GM12875 (cell line): Measurements from ENCODE around the gene SLC27A3.

Experiments used
- H3K4me3 ChIP-seq: one replicate; pipeline ENCODE4 v1.5.1; 2011; ENCODE audit warnings: low read depth, low read length, control low read depth
- CTCF ChIP-seq: IDR thresholded peaks from 2 replicates; pipeline ENCODE4 v1.5.1; 2011; ENCODE audit warnings: low read depth, mild to moderate bottlenecking, control low read depth, inconsistent platforms, low read length, moderate library complexity, borderline replicate concordance; ENCODE audit not compliant: insufficient read depth

The SLC27A3 gene

GRCh38 chr1:153734396-153735089 is 40.7 kb upstream of the SLC27A3 start:
- H3K4me3 ChIP-seq = no peak overlapping the region

GRCh38 chr1:153735090-153735420 is 40.2 kb upstream of the SLC27A3 start:
- no peak overlapping the region for H3K4me3 ChIP-seq
- no peak for TF ChIP-seq CTCF

More at GRCh38 chr1:153734396-153735089, 40.7 kb upstream of the SLC27A3 start:
- TF ChIP-seq CTCF = no peak

DNA sequence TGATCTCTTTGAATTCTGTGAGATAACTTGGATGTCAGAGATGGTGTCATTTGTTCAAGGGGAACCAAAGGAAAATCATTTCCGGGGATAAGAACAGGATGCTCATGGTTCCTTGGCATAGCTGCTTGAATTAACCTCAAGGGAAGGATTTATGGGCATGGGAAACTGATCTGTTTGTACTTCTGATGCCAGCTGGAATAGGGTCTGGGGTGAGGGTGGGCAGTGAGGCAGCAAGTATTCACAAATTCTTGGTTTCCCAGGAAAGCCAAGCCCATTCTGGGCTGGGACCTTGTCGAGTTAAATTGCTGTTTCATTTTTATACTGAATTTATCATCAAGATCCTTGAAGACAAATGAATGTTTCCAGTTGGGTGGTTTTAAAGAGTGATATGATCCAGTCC is 33.2 kb upstream of the SLC27A3 start:
- no peak overlapping the region for H3K4me3 ChIP-seq
- TF ChIP-seq CTCF = no peak

GRCh38 chr1:153742411-153743142 is 32.6 kb upstream of the SLC27A3 start:
- no peak overlapping the region for H3K4me3 ChIP-seq
- no peak for TF ChIP-seq CTCF

GRCh38 chr1:153745417-153745816 is 29.8 kb upstream of the SLC27A3 start:
- no peak overlapping the region for H3K4me3 ChIP-seq
- no peak for TF ChIP-seq CTCF

DNA sequence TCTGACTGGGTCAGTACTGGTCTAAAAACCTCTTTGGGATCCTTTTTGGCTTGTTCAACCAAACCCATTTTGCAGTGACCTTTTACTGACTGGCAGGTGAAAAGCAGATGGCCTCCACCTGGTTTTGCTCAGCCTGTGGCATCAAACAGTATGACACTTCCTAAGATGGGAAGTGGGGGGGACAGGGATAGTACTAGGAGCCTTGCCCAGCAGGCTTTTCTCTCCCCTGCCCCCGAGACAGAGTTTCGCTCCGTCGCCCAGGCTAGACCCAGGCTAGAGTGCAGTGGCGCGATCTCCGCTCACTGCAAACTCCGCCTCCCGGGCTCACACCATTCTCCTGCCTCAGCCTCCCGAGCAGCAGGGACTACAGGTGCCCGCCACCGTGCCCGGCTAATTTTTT is 29.0 kb upstream of the SLC27A3 start:
- TF ChIP-seq CTCF = no peak
- H3K4me3 ChIP-seq = no peak overlapping the region

- H3K4me3 ChIP-seq = no peak overlapping the region
- TF ChIP-seq CTCF = no peak
Measured at GRCh38 chr1:153748903-153749302, 26.3 kb upstream of the SLC27A3 start.
